AG04450 (cell line): ENCODE measurements around the gene SMIM1. TPM values are rescaled to one million over a fixed set of nuclear protein-coding genes. Genes with fewer than 3 reads are reported as not detected.

Source experiments
- CTCF ChIA-PET: fragments of 300-600, 350-600 bp; formaldehyde crosslinking; extraction: SDS; loops from one replicate; lab custom pipeline; 2022; ENCODE audit warnings: antibody characterized with exemption, inconsistent platforms; lab: Charles Lee
- POLR2A ChIA-PET: fragments of 350-600 bp; formaldehyde crosslinking; extraction: SDS; loops from one replicate; lab custom pipeline; 2021; ENCODE audit warnings: antibody characterized with exemption, inconsistent platforms; lab: Yijun Ruan, JAX
- DNase-seq: peaks from one replicate; pipeline ENCODE4 v3.0.0-alpha.2; 2011; ENCODE audit warnings: low read depth, low spot score
- H3K27ac ChIP-seq: one replicate; pipeline ENCODE4 v1.5.1; 2012; ENCODE audit warnings: low read depth, low read length, control low read depth
- H3K27me3 ChIP-seq: one replicate; pipeline ENCODE4 v1.6.0; 2012; ENCODE audit warnings: low read length; ENCODE audit not compliant: control insufficient read depth, insufficient read depth
- H3K4me3 ChIP-seq: 2 replicates; pipeline ENCODE4 v1.5.1; 2011; ENCODE audit warnings: mild to moderate bottlenecking, low read depth, low read length, control low read depth
- H3K9me3 ChIP-seq: 2 replicates; pipeline ENCODE4 v1.5.1; 2012; ENCODE audit warnings: low read length; ENCODE audit not compliant: control insufficient read depth, insufficient read depth
- polyA plus RNA-seq: library from polyadenylated mRNA; depleted of rRNA; stranded (reverse); fragments of >200 nt; gene quantifications from 2 replicates; pipeline ENCODE4 v1.2.3, GENCODE V29; 2011
- TF ChIP-seq, protein P1 (sequence below): IDR thresholded peaks from 2 replicates; pipeline ENCODE4 v1.5.1; 2011; ENCODE audit warnings: low read depth, low read length, control low read depth, inconsistent platforms

The SMIM1 gene
- polyA plus RNA-seq, 1 experiment, result 1.1 TPM

DNA sequence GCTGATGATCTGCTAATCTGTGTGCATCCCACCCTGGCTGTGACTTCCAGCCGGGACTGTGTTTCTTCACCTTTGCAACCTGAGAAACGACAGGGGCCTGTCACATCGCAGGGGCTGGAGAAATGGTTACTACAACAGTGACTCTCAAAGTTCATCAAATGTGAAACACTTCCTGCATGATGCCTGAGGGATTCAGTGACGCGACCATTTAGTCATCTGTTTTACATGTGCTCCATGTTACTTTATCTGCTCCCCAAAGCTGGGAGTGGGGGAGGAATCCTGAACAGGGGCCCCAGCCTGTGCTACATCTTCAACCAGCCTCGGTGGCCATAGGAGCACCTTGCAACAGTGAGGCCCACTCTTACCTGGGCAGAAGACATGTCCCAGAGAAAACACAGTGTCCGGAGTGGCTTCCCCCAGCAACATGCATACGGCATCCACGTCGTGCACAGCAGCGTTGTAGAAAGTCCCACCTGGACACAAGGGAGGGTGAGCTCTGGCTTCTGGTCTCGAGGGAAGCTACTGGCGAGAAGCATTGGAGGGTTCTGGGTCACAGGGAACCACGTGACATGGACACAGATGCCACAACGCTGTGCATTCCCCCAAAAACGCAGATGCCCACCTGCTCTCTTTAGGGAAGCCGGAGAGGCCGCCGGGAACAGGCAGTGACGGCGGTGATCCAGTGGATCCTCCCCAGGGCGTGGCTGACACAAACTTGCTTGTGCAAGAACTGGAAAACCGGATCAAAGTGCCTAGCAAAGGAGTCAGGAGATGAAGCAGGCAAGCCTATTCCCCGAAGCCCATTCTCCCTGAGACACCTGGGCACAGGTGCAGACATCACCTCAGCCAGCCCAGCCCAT is 29.9 kb upstream of the SMIM1 start:
- ChIA-PET CTCF (no interaction called here), POLR2A (no interaction called here)
- no peak for DNase-seq
- Histone ChIP-seq H3K9me3 (no peaks in the 10 kb centered on the region; the same call in 1 of the 2 replicates), H3K27ac (no peak overlapping the region), H3K4me3 (no peak overlapping the region), H3K27me3 (peaks cover 14% of the 10 kb centered on the region)
- TF ChIP-seq, protein P1, sequence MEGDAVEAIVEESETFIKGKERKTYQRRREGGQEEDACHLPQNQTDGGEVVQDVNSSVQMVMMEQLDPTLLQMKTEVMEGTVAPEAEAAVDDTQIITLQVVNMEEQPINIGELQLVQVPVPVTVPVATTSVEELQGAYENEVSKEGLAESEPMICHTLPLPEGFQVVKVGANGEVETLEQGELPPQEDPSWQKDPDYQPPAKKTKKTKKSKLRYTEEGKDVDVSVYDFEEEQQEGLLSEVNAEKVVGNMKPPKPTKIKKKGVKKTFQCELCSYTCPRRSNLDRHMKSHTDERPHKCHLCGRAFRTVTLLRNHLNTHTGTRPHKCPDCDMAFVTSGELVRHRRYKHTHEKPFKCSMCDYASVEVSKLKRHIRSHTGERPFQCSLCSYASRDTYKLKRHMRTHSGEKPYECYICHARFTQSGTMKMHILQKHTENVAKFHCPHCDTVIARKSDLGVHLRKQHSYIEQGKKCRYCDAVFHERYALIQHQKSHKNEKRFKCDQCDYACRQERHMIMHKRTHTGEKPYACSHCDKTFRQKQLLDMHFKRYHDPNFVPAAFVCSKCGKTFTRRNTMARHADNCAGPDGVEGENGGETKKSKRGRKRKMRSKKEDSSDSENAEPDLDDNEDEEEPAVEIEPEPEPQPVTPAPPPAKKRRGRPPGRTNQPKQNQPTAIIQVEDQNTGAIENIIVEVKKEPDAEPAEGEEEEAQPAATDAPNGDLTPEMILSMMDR, result no peak

DNA sequence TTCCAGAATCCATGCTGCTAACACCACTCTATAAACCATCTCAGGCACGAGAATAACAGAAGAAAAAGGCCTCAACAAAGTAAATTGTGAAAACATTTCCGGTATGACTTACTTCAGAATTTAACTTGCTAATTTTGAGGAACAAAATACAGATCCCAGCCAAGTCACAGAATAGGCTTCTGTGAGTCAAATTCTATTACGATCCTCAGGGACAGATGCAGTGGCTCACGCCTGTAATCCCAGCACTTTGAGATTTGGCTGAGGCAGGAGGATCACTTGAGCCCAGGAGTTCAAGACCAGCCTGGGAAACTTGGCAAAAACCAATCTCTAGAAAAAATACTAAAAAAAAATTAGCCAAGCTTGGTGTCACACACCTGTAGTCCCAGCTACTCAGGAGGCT is 29.1 kb upstream of the SMIM1 start:
- ChIA-PET POLR2A (no interaction called here), CTCF (no interaction called here)
- DNase-seq, result no peak
- no peak overlapping the region for H3K4me3 ChIP-seq
- H3K9me3 ChIP-seq, result no peaks in the 10 kb centered on the region; the same call in 1 of the 2 replicates
- peaks cover 17% of the 10 kb centered on the region for H3K27me3 ChIP-seq
- H3K27ac ChIP-seq, result no peak overlapping the region
- TF ChIP-seq, protein P1, result no peak

DNA sequence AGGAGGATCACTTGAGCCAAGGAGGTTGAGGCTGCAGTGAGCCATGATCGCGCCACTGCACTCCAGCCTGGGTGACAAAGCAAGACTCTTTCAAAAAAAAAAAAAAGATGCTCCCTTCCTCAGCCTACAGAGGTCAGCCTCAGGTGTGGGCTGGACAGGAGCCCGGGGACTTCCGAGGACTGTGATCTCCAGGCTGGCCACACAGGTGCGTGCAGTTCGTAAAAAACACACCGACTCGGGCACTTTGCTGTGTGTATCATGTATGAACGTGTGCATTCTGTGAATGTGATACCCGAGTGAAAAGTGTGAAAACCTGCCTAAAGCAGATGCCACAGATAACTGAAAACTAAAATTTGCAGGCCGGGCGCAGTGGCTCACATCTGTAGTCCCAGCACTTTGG is 28.7 kb upstream of the SMIM1 start:
- POLR2A ChIA-PET, result no interaction called here
- H3K9me3 ChIP-seq, result no peaks in the 10 kb centered on the region; the same call in 1 of the 2 replicates
- TF ChIP-seq, protein P1, result no peak
- H3K27me3 ChIP-seq, result peaks cover 17% of the 10 kb centered on the region
- H3K27ac ChIP-seq, result no peak overlapping the region
- no peak for DNase-seq
- H3K4me3 ChIP-seq, result no peak overlapping the region
- CTCF ChIA-PET, result no interaction called here

DNA sequence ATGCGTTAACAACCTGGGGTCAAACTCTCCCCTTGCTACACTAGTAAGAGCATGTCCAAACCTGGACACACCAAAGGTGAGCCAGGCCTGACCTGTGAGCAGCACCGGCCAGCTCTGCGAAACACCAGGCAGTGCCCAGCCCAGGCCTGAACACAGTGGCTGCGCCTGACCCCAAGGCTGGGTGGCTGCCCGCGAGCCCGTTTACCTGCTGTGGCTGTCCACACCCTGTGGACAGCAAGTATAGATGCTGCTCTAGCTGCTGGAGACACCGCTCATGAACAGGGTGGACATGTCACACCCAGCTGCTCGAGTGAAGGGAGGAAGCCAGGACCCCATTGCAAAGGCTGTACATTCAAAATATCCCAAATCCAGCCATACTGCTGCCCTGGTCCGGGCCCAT is 27.9 kb upstream of the SMIM1 start:
- TF ChIP-seq, protein P1, result no peak
- Histone ChIP-seq H3K27me3 (peaks cover 22% of the 10 kb centered on the region), H3K4me3 (no peak overlapping the region), H3K27ac (no peak overlapping the region), H3K9me3 (no peaks in the 10 kb centered on the region; the same call in 1 of the 2 replicates)
- CTCF ChIA-PET, result no interaction called here
- no peak for DNase-seq
- POLR2A ChIA-PET, result no interaction called here

DNA sequence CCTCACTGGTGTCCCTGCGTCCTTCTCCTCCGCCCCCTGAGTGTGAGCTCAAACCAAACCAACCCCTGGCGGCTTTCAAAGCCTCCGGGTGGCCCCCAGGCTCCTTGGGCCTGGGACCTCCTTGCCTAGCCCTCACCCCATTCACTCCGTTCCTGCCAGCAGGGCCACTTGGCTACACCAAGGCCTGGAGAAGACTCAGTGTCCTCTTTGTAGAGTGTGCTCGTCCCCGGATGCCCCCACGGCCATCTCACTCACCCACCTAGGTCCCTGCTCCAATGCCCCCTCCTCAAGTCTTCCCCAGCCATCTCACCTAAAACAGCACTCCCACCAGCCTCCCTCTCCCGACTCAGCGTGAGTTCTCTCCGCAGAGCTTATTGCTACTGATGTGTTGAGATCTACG is 27.5 kb upstream of the SMIM1 start:
- Histone ChIP-seq H3K27me3 (peaks cover 22% of the 10 kb centered on the region), H3K27ac (no peak overlapping the region), H3K4me3 (no peak overlapping the region), H3K9me3 (no peaks in the 10 kb centered on the region; the same call in 1 of the 2 replicates)
- ChIA-PET POLR2A (no interaction called here), CTCF (no interaction called here)
- TF ChIP-seq, protein P1, result no peak
- no peak for DNase-seq
